NCI-H2196 treated with DMSO at 0.1 percent for 48 hours (cell line): ENCODE measurements around the gene RUFY3.
A peak's percentile ranks its signal among the peaks of the same experiment; 100 is the strongest.

Source experiments
- DNase-seq: peaks from one replicate; lab custom pipeline; 2025; ENCODE audit not compliant: unreplicated experiment; lab: John Stamatoyannopoulos, UW

Gene RUFY3

DNA sequence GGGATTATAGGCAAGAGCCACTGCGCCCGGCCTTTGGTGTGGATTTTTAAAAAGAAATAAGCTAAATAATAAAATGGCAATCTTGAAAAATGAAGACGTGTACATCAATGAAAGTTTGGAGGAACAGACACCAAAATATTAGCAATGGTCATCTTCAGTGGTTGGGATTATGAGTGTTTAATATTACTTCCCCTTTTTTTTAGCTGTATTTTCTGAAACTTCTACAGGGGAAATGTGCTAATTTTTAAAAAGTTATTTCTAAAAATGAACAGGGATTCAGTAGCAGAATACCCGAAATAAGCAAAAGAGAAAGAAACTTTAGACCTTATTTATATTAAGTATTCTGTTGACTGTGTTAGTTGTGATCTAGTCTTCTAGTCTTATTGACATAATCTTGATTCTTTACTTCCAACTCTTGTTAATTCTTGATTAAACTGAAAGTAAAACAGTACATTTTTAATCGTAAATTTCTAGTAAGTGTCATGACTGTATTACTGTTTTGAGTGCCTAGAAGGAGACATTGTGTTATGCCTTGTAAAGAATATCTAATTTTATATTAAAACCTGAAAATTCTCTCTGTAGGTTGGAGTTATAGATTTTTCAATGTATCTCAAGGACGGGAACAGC is 51.3 kb downstream of the RUFY3 start:
- DNase-seq, result no peak

- DNase-seq, result peak; percentile 11
These were observed 57.2 kb downstream of the RUFY3 start for GRCh38 chr4:70778888-70779422.

- no peak for DNase-seq
These were observed 61.3 kb downstream of the RUFY3 start for GRCh38 chr4:70783096-70783495.

DNA sequence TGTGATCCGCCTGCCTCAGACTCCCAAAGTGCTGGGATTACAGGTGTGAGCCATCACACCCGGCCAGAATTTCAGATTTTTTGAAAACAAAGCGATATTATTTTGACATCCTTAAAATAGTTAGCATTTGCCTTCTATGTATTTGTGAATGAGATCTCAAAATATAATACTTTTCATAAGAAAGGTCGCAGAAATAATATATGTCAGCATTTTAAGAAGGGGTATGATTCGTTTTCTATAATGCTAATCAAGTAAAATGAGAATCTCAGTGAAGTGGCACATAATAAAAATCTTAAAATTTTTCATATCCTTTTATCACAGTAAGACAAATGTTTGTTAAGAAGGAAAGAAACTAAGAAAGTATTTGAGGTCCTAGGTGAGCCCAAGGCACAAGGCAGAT is 65.7 kb downstream of the RUFY3 start:
- DNase-seq, result no peak

DNA sequence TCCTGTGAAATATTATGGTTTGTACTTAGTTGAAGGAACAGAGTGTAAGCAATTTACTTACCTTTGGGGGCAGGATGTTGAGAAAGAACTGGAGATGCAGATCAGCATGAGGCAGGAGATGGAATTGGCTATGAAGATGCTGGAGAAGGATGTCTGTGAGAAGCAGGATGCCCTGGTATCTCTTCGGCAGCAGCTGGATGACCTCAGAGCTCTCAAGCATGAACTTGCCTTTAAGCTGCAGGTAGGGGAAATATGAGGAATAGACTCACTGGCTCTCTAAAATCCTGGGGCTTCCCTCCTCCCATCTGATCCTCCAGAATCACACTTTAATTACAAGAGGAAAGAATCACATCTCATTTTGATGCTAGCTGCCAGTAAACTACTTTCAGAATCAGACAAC is 67.0 kb downstream of the RUFY3 start:
- no peak for DNase-seq

GRCh38 chr4:70793626-70794025 is 71.9 kb downstream of the RUFY3 start:
- no peak for DNase-seq

- no peak for DNase-seq
These were observed 79.6 kb downstream of the RUFY3 start for GRCh38 chr4:70801265-70801809.

DNA sequence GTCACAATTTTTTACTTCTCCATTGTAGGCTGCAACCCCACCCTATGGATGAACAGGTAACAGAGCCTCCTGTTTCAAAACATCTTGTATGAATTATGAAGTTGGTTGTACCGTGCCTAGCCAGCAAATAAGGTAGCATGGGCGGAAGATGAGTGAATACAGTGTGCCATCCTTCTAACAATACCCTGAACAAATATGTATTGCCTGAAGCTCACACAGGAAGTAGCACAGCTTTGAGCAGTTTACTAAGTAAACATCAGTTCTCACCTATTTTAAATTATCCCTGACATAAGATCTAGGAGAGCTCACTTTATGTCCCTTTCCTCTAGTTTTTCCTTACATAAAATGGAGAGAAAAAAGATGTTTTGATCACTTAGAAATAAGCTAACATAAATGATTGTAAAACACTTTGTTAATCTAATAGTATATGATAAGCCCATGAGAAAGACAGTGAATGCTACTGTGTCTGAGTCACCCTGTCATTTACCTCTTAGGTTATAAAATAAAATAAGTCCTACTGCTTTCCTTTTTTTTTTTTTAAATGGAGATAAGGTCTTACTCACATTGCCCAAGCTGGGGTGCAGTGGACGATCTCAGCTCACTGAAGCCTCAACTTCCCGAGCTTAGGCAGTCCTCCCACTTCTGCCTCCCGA is 81.3 kb downstream of the RUFY3 start:
- no peak for DNase-seq

- DNase-seq, result no peak
These were observed 86.4 kb downstream of the RUFY3 start for GRCh38 chr4:70808151-70808550.

- DNase-seq, result no peak
These were observed 93.6 kb downstream of the RUFY3 start for GRCh38 chr4:70815370-70815769.

- no peak for DNase-seq
These were observed 95.1 kb downstream of the RUFY3 start for GRCh38 chr4:70816894-70817293.

DNA sequence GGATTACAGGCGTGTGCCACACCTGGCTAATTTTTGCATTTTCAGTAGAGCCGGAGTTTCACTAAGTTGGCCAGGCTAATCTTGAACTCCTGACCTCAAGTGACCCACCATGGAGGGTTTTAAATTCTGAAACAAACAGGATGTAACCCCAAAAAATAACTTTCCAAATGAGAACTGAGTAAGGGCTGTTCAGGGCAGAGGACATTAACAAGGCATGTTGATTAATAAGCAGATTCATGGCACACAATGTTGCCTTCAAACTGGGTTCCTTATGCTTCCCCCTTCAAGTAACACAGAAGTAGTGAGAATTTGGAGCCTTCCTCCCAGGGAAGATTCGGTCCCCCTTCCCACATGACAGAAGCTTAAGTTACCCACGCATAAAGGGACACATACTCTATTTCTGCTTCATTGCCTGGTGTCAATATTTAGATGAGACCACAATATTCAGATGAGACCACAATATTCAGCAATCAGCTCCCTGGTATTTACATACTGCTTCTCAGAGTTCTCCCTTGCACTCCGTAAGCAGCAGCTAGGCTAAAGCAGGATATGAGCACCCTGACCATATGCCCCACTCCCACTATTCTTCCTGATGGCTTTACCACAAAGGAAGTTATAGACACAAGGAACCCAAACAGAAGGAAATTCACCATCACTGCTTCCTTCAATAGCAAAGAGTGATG is 96.5 kb downstream of the RUFY3 start:
- no peak for DNase-seq

DNA sequence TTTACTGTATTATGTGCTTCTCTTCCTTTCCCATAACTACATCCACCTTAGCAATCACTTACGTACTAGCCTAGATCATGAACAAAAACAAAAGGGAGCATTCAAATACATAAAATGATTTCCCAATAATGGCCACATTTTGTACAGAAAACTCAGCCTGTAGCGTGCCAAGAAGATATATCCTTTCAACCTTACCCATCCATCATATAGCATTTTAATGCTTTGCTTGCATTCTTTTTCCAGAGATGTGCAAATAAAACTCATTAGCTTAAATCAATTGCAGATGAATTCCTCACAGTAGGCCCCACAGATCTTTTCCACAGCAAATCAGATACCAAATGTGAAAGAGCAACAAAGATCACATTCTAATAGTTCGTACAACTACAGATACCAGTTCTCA is 97.2 kb downstream of the RUFY3 start:
- DNase-seq, result no peak

GRCh38 chr4:70829015-70829414 is 107.3 kb downstream of the RUFY3 start:
- DNase-seq, result no peak

- DNase-seq, result no peak
These were observed 107.7 kb downstream of the RUFY3 start for GRCh38 chr4:70829492-70829891.

GRCh38 chr4:70830054-70830453 is 108.3 kb downstream of the RUFY3 start:
- no peak for DNase-seq

DNA sequence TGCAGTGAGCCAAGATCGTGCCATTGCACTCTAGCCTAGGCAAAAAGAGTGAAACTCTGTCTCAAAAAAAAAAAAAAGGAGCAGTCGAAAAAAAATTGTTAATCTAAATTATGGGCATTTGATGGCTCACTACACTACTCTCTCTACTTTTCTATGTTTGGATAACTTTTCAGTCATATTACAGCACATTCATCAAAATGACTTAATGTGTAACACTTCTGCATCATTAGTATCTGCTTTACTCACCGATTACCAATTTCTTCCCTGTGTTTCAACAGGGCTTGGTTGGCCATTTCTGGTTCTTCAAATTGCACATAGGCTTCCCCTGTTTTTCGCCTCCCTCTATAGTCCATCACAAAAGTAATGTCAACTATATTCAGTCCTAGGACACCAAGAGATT is 109.5 kb downstream of the RUFY3 start:
- no peak for DNase-seq

DNA sequence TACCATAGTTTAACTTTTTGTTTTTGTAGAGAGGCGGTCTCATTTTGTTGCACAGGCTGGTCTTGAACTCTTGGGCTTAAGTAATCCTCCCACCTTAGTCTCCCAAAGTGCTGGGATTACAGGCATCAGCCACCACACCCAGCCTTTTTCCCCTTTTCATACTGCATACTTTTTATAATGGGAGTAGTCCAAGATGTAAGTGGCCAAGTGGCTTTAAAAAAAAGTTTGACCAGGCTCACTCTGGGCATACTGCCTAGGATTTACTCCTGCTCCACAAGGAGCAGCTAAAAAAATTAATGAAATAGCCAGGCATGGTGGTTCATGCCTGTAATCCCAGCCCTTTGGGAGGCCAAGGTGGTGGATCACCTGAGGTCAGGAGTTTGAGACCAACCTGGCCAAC is 111.9 kb downstream of the RUFY3 start:
- DNase-seq, result no peak

GRCh38 chr4:70836081-70836480 is 114.3 kb downstream of the RUFY3 start:
- no peak for DNase-seq

GRCh38 chr4:70838204-70838603 is 116.4 kb downstream of the RUFY3 start:
- DNase-seq, result no peak

DNA sequence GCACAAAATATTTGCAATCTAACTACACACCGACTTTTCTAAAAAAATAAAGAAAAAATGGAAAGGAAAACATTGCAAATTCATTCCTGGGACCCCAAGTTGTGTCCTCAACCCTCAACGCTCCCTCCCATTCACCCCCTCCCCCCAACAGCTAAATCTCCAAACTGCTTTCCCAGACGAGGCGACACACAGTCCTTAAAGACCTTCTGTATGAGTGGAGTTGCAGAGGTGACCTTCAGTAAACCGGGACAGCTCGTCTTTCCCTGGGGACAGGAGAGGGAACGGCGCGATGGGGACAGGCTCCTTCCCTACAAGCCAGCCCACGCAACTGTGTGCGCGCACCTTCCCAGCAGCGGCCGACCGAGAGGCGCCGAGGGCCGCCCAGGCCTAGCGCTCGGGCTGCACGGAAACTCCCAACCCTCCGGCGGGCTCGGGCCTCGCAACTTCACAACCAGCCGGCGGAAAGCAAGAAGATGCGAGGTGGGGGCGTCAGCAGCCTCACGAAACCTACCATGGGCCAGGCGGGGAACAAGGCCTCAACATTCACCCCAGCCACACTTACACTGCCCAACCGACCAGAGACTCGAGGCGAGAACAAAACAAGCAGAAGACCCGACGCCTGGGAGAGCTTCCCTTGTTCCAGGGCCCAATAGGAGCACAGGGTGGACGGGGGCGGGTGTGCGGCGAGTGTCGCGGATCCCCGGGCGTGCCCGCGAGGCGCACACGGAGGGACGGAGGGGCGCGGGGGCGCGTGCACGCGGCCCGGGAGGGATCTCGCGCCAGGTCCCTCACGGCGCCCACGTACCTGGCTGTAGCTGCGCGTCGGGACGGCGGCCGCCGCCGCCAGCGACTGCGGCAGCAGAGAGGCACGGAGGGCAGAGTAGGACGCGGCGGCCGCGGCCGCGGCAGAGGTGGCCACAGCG is 117.2 kb downstream of the RUFY3 start:
- DNase-seq, result peak; percentile 2
